Measurements from ENCODE around the gene MS4A15. TPM values are rescaled to one million over a fixed set of nuclear protein-coding genes. Genes with fewer than 3 reads are reported as not detected.

MS4A15 gene
- total and polyA plus RNA-seq, 9 of the 15 experiments (the other 6 are each of a cell fraction or from before 2014, with no cell fraction given): not detected

GRCh38 chr11:60750911-60751310, 5.8 kb upstream of the MS4A15 start (continued):
- TF ChIP-seq ZNF830 (CRISPR knock-in tag; IDR thresholded peaks at IDR 0.05): no peak

GRCh38 chr11:60753309-60753708, 3.4 kb upstream of the MS4A15 start:
- peak in 2 of 4 experiments; percentile 33 to 36 for DNase-seq (ENCODE audit: extremely low read depth in 1 of 4, low spot score in 3 of 4)
- Histone ChIP-seq H3K27me3 (ENCODE audit: control insufficient read depth in 2 of 2, insufficient read depth in 2 of 2, low read length in 2 of 2) (peaks cover 20 to 47% of the 10 kb centered on the region in 2 experiments), H3K4me1 (replicated peaks in 1 of 2; ENCODE audit: control insufficient read depth in 2 of 2, insufficient read depth in 2 of 2, low read length in 2 of 2) (peaks cover 0 to 6% of the 10 kb centered on the region in 2 experiments; a peak in 2 of 5 replicates), H4K20me1 (replicated peaks; ENCODE audit: control insufficient read depth, insufficient read depth, low read length) (no peaks in the 10 kb centered on the region), H3K9ac (ENCODE audit: insufficient read depth in 1 of 2, low read depth in 2 of 2, low read length in 2 of 2) (no peak overlapping the region), H3K9me3 (replicated peaks; ENCODE audit: control insufficient read depth, insufficient read depth, low read depth, low read length) (no peaks in the 10 kb centered on the region), H3K27ac (ENCODE audit: extremely low read depth, low read depth, low read length) (no peak overlapping the region), H2AFZ (ENCODE audit: low read depth, low read length) (no peak overlapping the region), H3K36me3 (ENCODE audit: control insufficient read depth, insufficient read depth, low read length) (no peaks in the 10 kb centered on the region), H3K9me1 (ENCODE audit: control insufficient read depth, insufficient read depth, low read length) (no peaks in the 10 kb centered on the region), H3K4me3 (no peak overlapping the region), H3K79me2 (ENCODE audit: control insufficient read depth, insufficient read depth, low read length) (no peaks in the 10 kb centered on the region), H3K4me2 (ENCODE audit: insufficient read depth, low read length) (peak overlapping the region; percentile 32)
- WGBS (ENCODE audit: insufficient coverage, low coverage, missing lambda C conversion rate): 9% methylated on average over 4 of the region's 4 CpGs
- BruUV-seq (replicated peaks): no TSS peak
- in situ Hi-C loops (cut with MboI) (no loop called here), intact Hi-C loops (cut with micrococcal nuclease) (loop anchor here (10.0 kb wide), 2 partner anchors 99 to 489 kb away; no protein-coding TSS in a partner anchor)
- peak; percentile 84 for ATAC-seq
- CTCF ChIA-PET (ENCODE audit: low intra/inter-chr PET ratio): no interaction called here
- FAIRE-seq: peak; percentile 23
- POLR2A ChIA-PET: interaction anchor here (0.6 to 1.5 kb wide), 2 partner anchors 17 to 18 kb away, joined by 3 read pairs; no protein-coding TSS in a partner anchor
- TF ChIP-seq E2F6 (IDR thresholded peaks at IDR 0.05; ENCODE audit: borderline replicate concordance in 1 of 2, extremely low read depth in 1 of 2, insufficient read depth in 1 of 2, insufficient read length in 1 of 2, low read depth in 1 of 2, low read length in 1 of 2, poor library complexity in 1 of 2, severe bottlenecking in 1 of 2) (peak in 1 of 2 experiments; percentile 30), MAFG (tag; conservative IDR thresholded peaks at IDR 0.05) (peak; percentile 77), USF2 (CRISPR knock-in tag; IDR thresholded peaks at IDR 0.05) (peak; percentile 84), ZNF124 (CRISPR knock-in tag; IDR thresholded peaks at IDR 0.05) (no peak), MGA (IDR thresholded peaks at IDR 0.05) (peak; percentile 76)

Measured in K562 (cell line).